22Rv1 (cell line): Measurements from ENCODE around the gene TRDMT1.

ENCODE experiments used
- H3K27ac ChIP-seq: fragments of 450-650 bp; 2 replicates; pipeline ENCODE4 v1.5.1; 2017
- CTCF ChIP-seq: fragments of 450-650 bp; IDR thresholded peaks from 2 replicates; pipeline ENCODE4 v1.5.1; 2017; ENCODE audit warnings: mild to moderate bottlenecking
- ZFX ChIP-seq: fragments of 450-650 bp; IDR thresholded peaks from 2 replicates; pipeline ENCODE4 v1.6.1; 2017; ENCODE audit warnings: antibody characterized with exemption, borderline replicate concordance

The TRDMT1 gene

GRCh38 chr10:17215782-17216122 is 14.3 kb upstream of the TRDMT1 start:
- H3K27ac ChIP-seq: no peak overlapping the region
- TF ChIP-seq CTCF (no peak), ZFX (no peak)

- TF ChIP-seq ZFX (no peak), CTCF (no peak)
- no peak overlapping the region for H3K27ac ChIP-seq
Measured at GRCh38 chr10:17214971-17215781, 13.7 kb upstream of the TRDMT1 start.

- TF ChIP-seq ZFX: no peak
- no peak for TF ChIP-seq CTCF
- no peak overlapping the region for H3K27ac ChIP-seq
Measured at GRCh38 chr10:17214526-17214925, 13.1 kb upstream of the TRDMT1 start.

- TF ChIP-seq ZFX (no peak), CTCF (no peak)
- no peak overlapping the region for H3K27ac ChIP-seq
Measured at GRCh38 chr10:17213646-17214349, 12.3 kb upstream of the TRDMT1 start.

GRCh38 chr10:17212802-17213221 is 11.3 kb upstream of the TRDMT1 start:
- no peak overlapping the region for H3K27ac ChIP-seq
- TF ChIP-seq CTCF (no peak), ZFX (no peak)

- H3K27ac ChIP-seq: no peak overlapping the region
- no peak for TF ChIP-seq ZFX
- no peak for TF ChIP-seq CTCF
Measured at GRCh38 chr10:17210361-17210760, 8.9 kb upstream of the TRDMT1 start.

- TF ChIP-seq ZFX (no peak), CTCF (no peak)
- no peak overlapping the region for H3K27ac ChIP-seq
Measured at GRCh38 chr10:17209881-17210280, 8.4 kb upstream of the TRDMT1 start.
